GM19397 (cell line): ENCODE measurements around the gene SEPSECS.

Source experiments
- ATAC-seq: cut with Tn5 transposase; IDR thresholded peaks from one replicate; pipeline ENCODE4 v1.9.1; 2021; ENCODE audit warnings: mild to moderate bottlenecking, moderate library complexity; ENCODE audit not compliant: unreplicated experiment

Gene SEPSECS

DNA sequence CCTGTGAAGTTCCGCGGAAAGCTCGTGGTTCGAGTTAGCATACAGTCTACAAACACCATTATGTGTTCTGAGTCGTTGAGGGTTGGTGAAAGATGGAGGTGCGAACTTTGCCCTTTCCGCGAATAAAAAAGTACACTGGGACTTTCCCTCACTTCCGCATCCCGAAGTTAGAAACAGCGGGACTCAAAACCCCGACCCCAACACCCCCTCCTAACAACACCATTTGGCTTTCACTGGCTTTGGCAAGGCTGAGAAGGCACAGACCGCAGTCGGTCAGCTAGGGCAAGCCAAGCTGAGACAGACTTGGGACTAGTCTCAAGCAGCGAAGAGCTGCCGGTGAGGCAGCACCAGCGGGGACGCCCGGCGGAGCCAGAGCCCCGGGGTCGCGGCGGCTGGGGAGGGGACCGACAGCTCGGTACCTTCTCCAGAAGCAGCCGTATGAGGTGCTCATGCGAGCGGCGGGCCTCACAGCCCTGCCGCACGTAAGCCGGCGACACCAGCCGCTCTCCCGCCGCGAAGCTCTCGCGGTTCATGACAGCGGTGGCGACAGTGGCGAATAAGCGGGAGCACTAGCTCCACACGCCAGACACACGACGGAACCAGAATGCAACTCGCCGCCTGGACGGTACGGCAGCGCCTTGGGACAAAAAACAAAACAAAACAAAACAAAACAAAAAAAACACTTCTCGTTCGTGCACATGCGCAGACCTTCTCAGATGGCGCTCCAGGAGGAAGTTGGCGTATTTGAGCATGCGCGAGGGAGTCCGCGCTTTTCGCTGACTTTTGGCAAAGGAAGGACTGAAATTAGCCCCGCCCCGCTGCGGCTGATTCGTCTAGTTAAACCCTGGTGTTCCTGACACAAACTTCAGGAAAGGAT is at the start of gene SEPSECS:
SEPSECS (minus strand) TSS at position 613 of the 877 bp plus-strand sequence; CDS start at position 533, 80 bp downstream.
- peak; percentile 88 for ATAC-seq

DNA sequence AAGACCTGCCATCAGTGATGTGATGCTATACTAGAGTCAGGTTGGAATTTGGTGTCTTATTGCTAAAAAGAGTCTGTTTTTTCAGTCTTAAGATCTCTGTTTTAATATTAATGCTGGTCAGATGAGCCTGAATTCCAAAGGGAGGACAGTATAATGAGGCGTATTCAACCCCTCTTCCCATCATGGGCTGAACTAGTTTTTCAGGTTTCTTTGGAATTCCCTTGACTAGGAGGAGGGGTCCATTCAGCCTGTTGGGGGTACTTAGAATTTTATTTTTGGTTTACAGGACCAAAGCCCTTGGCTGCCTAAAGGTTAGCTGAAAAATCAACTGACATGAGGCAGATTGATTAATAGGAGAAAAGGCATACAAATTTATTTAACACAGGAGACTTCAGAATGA is 49.5 kb upstream of the SEPSECS start:
- ATAC-seq: no peak

DNA sequence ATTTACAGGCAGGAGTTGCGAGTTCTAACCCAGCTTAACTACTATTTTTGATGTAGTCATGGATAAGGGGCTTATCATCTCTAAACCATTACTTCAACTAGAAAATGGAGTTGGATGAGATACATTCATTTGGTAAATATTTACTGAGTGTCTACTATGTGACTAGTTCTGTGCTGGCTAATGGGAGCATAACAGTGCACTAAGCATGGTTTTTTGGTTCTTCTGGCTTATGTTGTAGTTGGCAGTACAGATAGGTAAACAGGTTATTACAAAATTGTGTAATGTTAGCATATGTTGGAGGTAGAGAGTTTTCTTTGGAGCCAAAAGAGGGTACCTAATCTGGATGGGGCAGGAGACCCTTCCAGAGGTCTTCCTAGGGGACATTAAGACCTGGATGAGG is 47.7 kb upstream of the SEPSECS start:
- no peak for ATAC-seq

DNA sequence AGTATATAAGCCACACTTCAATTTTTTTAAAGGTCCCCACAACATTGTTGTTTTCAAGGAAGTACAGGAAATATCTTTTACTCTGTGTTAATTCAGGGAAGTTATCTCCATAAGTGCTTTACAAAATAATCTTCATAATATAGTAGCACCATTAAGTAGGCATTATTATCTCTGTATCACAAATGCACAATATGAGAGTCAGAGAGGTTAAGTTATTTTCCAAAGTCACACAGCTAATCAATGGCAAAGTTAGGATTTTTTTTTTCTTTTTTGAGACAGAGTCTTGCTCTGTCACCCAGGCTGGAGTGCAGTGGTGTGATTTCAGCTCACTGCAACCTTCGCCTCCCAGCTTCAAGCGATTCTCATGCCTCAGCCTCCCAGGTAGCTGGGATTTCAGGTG is 38.5 kb upstream of the SEPSECS start:
- ATAC-seq: no peak

DNA sequence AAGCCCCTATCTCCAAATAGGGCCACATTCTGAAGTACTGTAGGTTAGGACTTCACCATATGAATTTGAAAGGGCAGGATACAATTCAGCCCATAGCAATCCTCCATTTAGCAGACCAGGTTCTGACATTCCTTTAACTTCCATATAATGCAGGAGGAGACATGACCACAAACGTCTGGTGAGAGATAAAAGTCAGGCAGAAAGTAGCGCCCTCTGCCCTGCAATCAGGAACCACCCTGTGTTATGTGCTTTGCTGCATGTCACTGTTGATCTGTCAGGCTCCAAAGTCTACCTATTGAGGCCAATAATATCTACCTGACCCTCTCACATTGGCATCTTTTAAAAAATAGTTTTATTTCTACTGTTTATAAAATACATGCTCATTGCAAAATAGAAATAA is 30.2 kb upstream of the SEPSECS start:
- no peak for ATAC-seq

DNA sequence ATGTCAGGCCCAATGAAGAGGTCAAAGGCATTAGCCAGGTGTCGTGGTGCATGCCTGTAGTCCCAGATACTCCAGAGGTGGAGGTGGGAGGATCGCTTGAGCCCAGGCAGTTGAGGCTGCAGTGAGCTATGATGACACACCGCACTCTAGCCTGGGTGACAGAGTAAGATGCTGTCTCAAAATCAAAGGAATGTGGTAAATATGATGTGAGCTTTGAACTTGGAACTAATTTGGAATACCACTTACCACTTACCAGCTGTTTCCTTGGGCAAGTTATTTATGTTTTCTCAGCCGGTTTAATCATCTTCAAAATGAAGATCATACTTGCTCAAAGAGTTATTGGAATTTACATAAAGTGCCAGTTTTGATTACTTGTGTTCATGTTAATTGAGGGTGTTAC is 23.8 kb upstream of the SEPSECS start:
- ATAC-seq: no peak

DNA sequence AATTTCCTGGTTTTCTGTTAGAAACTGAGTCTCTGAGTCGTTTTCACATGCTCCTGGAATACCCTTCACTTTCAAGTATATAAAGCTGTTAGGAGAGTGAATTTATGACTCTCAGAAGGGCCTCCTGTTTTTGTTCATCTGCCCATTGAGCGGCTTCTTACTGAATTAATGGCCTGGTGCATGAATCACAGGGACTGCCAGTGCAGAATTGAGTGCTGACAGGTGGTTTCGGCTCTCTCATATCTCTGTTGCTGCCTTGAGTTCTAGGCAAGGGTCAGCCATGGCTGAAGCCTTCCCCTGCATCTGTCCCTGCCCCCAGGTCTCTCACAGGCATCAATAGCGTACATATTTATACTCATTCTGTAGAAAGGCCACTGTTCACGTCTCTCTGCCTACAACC is 22.7 kb upstream of the SEPSECS start:
- no peak for ATAC-seq

DNA sequence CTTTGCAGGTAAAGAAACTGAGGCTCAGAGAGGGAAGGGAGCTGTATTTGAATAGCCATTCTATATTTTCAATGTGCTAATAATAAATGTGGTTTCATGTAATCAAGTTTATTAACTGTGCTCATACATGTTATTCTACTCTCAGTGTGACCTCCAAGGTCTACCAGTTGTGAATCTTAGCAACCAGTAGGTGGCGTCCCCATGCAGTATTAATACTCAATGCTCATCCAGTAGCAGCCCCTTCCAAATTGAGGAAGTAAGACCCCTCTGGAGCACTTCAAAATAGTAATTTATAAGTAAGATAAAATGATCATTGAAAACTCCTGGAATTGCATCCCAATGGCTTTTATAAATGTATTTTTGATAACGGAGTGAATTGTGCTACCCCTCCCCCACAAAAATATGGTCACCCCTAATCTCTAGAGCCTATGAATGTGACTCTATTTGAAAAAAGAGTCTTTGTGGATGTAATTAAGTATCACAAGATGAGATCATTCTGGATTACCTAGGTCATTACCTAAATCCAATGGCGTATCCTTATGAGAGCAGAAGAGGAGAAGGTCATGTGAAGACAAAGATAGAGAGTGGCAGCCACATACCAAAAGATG is 20.4 kb upstream of the SEPSECS start:
- peak; percentile 78 for ATAC-seq

DNA sequence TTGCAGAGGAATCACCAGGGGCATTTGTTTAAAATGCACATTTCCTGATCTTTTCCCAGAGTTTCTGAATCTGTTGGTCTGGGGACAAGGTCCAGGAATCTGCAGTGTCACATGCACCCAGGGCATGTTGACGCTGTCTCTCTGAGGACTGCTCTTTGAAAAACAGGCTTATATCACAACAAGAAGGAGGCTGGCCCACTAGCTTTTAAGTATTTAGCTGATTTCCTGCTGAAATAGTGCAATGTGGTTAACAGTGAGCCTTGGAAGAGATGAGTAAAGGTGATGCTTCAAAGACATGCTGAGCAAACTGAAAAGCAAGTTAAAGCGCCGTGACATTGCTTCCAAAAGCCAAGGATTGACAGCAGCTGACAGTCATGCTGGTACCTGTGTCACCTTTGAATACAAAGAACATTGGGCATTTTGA is 18.6 kb upstream of the SEPSECS start:
- ATAC-seq: no peak

DNA sequence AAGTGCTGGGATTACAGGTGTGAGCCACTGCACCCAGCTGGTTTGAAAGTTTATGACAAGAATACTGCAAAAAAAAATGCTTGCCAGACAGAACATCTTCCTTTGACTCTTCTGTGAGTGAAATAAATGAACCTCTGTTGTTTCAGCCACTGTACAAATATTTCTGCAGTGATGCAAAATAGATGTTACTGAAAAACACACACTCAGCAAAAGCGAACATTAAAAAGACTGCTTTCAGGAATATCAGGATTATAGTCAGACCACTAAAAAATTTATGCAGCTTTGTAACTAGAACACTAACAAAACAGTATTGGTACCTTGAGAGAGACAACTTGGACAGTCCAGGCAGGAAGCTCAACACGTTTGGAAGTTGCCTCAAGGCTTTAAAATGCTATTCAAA is 16.9 kb upstream of the SEPSECS start:
- ATAC-seq: no peak

DNA sequence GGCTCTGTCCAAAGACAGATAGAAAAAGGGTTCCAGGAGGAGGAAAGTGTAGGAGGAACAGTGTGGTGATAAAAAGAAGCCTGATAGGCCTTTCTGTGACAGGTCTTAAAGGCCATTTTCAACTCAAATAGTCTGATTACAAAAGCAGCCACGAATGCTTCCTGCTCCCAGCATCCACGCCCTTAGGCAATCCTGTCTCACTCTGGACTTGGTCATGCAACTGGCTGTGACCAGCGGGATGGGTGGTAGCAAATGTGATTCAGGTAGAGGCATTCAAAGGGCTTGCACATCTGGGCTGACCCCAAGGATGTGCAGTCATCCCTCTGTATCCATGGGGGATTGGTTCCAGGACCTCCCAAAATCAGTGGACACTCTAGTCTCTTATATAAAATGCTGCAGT is 14.4 kb upstream of the SEPSECS start:
- ATAC-seq: no peak

DNA sequence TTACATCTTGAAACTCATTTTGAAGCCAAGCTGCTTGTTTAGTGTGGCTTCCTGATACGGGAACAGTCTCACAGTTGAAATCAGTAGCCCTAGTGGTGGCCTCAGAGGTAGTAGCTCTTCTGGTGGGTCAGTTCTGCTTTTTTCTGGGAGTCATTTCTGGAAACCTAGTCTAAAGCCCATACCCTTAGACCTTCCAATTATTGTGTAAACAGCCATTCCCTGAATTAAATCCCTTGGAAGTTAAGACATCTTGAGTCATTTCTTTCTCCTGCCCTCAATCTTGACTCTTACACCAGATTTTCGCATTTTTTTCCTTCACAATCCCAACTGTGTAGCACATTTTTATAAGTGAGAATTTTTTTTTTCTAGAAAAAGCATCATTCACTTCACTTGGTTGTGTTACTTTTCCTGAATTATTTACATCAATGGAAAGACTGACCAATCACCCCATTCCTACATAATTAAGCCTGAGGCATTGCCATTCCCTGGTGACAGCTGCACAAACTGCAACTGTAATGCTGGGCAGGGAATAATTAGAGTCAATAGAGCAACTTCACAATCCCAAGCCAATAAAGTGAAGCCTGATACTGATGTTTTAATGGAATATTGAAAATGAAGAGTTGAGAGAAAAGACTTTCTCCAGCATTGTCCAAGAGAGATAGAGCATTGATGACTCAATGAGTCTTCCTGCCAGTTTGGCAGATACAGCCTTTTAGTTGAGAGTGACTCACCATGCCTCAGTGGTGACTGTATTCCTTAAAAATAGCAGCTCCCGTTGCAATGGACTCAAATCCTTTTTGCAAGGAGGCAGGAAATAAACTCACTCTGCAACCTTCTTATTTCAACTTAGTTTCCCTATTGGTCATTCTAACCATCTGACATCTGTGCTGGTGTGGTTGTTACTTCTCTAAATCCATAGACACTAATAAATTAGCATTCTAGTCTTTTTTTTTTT is 13.0 kb upstream of the SEPSECS start:
- ATAC-seq: no peak

DNA sequence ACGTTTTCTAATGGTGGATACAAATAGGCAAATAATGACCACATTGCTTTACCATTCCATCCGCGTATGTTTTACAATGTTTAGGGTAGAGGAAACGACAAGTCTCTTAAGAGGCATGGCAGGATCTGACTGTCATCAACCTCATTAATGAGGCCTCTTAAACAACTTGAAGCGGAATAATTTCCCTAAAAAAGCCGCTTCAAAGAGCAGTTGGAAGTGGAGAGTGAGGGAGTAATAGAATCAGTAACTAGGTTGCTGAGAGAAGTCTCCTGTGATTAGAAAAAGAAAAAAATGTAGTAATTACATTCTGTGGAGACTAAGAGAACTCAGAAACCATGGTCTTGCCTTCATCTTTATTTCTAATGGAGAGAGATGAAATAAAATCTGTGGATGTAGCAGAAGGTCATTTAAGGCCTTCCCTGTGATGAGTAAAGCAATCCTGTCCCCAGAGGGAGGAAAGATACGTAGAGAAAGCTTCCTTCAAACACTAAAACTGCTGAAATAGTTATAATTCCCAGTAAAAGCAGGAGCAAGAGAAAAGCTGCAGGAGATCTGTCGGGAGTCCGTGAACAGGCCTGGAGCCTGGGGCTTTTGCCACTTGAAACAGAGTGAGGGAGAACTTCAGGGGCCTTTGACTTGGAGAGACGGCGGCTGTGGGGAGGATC is 11.1 kb upstream of the SEPSECS start:
- no peak for ATAC-seq

DNA sequence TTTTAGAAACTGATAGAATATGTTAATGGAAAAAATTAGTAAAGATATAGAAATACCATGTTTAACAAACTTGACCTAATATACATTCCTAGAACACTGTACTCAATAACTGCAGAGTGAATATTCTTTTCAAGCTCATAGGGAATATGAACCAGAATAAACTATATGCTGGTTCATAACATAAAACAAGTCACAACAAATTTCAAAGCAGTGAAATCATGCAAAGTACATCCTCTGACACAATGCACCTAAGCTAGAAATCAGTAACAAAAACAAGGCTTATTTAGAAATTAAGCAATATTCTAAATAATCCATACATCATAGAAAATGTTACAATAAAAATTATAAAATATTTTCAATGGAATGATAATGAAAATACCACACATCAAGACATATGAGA is 9.2 kb upstream of the SEPSECS start:
- ATAC-seq: no peak

DNA sequence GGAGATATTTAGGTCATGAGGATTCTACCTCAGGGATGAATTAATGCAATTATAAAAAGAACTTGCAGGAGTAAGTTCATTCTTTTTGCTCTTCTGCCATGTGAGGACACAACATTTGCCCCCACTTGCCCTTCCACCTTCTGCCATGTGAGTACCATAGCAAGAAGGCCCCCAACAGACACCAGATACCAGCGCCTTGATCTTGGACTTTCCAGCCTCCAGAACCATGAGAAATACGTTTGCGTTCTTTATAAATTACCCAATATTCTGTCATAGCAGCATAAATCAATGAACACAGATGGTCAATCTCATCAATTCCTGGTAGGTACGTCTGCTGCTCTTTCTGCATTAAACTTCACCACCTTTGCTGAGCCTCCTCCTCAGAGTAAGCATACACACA is 5.7 kb upstream of the SEPSECS start:
- ATAC-seq: no peak

DNA sequence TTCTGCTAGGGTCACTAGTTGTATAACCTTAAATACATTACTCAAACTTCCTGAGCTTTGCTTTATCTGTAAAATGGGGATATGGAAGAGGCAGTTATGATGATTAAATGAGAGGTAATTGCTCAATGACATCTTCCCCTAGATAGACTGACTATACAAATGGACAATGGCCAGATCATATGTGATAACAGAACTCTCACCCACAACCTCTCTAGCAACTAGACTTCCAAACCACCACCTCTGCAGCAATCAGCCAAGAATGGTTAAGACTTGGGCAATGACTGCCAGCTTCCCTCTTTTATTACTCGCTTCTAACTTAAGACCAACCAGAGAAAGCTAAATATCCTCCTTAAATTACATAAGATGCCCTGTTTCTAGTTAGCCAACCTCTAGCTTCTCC is 2.9 kb upstream of the SEPSECS start:
- no peak for ATAC-seq

DNA sequence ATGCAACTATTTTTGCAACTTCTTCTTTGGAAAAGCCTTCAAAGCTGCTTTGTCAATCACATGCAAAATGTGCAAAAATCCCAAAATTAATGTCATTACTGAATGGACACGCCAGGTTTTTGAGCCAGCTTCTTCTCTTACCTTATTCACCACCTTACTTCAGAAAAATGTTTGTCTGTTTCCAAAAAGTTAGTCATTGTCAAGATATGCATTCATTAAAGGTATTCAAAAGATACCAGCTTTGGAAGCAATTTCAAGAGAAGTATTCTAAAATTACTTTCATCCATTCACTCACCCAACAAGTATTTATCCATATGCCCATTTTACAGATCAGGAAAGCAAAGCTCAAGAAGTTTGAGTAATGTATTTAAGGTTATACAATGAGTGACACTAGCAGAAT is 2.3 kb upstream of the SEPSECS start:
- ATAC-seq: no peak

DNA sequence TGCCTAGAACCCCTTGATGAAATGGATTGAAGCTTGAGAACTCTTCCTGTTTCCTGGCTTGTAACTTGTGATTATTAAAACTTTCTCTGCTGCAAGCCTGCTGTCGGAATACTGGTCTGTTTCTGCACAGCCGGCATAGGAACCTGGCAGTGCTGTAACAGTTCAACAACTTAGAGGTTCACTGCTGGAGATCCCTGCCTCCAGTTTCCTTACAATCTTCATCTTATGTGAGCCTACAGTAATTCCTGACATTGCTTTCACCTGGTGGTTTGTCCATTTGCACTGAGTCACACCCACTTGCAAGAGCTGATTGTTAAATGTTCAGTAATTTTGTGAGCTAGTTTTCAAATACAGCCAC is 1.3 kb upstream of the SEPSECS start:
- ATAC-seq: no peak

DNA sequence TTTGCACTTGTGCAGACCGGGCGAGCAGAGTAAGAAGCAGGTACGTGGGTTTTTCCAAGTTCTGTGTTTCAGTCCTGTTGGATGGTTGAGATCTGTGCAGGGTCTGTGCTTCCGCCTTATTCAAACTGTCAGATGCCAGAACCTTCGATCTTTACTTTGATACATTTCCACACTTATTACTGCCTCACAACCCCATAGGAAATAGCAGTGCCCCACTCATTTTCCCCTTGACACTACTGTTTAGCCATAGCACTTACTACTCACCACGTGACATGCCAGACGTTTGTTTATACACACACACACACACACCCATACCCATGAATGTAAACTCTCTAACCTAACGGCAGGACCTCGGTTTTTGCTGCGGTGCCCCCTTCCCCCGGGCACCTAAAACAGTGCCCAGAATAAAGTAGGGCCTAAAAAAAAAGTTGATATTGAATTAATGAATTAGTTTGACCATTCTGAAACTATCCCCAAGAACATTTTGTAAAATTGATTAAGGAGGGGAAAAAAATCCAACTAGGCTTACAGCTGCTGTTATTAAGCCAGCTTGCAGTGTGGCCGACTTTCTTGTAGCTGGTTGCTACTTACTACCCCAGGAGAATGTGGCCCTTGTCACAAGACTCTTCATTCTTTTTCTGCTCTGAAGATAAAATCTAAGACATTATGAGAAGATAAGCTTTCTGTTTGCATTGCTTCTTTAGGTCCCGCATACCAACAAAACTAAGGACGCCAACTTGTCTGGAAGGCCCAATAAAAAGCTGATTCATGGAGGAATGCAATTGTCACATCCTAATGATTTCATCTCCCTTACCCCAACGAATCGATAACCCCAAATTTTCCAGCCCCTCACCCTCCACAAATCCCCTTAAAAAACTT is 704 bp upstream of the SEPSECS start:
- ATAC-seq: peak; percentile 16

DNA sequence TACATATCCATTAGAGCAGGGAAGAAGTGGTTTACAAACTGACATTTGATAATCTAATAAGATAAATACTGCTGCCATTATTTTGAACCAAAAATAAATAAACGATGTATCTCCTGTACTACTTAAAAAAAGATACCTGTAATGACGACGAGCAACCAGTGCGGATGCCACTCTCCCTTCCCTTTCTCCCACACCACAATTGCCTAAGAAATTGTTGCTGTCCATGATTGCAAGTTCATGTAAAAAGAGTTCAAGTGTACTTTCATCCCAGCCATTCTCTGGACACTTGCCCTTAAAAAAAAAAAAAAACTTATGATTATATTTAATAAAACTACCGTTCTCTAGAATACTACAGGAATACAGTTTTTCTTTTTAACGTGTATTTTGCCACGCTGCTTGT is 1.4 kb downstream of the SEPSECS start:
- ATAC-seq: no peak
